NCI-H69 (cell line): ENCODE data around the gene KRTAP6-1.
A peak's percentile ranks its signal among the peaks of the same experiment; 100 is the strongest.

Experiments used
- DNase-seq: peaks from one replicate; lab custom pipeline; 2025; lab: John Stamatoyannopoulos, UW

KRTAP6-1 gene

GRCh38 chr21:30577766-30578165 lies 36.0 kb downstream of the KRTAP6-1 start:
- DNase-seq: peak; percentile 68

GRCh38 chr21:30567617-30568016 lies 46.1 kb downstream of the KRTAP6-1 start:
- no peak for DNase-seq

DNA sequence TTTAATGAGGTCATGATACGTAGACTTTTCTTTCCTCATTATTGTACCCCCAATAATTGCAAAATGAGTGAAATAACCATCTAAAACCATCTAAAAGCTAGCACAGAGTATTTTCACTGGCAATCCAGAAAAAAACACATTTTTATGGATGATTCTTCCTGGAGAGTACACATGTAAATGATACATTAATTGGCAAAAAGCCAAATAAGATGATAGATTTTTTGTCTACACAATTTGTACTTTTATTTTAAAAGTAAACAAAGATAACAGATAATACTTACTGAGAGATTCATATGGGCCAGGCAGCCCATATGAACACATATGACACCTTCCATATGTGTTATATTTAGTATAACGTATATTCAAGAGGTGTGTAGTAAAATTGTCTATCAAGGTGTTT lies 50.1 kb downstream of the KRTAP6-1 start:
- no peak for DNase-seq
